ENCODE measurements around the gene LBHD1.

Gene LBHD1

GRCh38 chr11:62712276-62712812 lies 40.3 kb upstream of the LBHD1 start:
- no peak overlapping the region for H3K4me3 ChIP-seq
- H3K9me3 ChIP-seq (replicated peaks in 1 of 11), result no peaks in the 10 kb centered on the region
- peaks cover 0 to 9% (median 3%) of the 10 kb centered on the region in 11 experiments; a peak in 8 of 22 replicates for H4K20me1 ChIP-seq
- no peaks in the 10 kb centered on the region for H3K27me3 ChIP-seq
- TF ChIP-seq Cebpa-rat (IDR thresholded peaks at IDR 0.05), result no peak
- no peak overlapping the region for H3K9ac ChIP-seq
- no peak overlapping the region for H3K4me2 ChIP-seq
- H3K27ac ChIP-seq, result no peak overlapping the region; a peak in 1 of 22 replicates
- peaks cover 24 to 30% (median 27%) of the 10 kb centered on the region in 10 experiments for H3K4me1 ChIP-seq
- H3K36me3 ChIP-seq, result peaks cover 70 to 79% (median 72%) of the 10 kb centered on the region in 11 experiments

GRCh38 chr11:62710001-62710345 lies 37.9 kb upstream of the LBHD1 start:
- Histone ChIP-seq H3K4me3 (peak overlapping the region; percentile 58 to 73 (median 62)), H3K4me2 (peak overlapping the region; percentile 88 to 100 (median 98)), H3K9ac (peak overlapping the region; percentile 82 to 93 (median 91)), H3K36me3 (peaks cover 47 to 65% (median 52%) of the 10 kb centered on the region in 11 experiments), H3K4me1 (peaks cover 41 to 50% (median 46%) of the 10 kb centered on the region in 10 experiments), H3K27me3 (no peaks in the 10 kb centered on the region), H3K27ac (peak overlapping the region; percentile 89 to 99 (median 96)), H4K20me1 (no peaks in the 10 kb centered on the region), H3K9me3 (replicated peaks in 1 of 11) (no peaks in the 10 kb centered on the region)
- no peak for TF ChIP-seq Cebpa-rat (IDR thresholded peaks at IDR 0.05)

DNA sequence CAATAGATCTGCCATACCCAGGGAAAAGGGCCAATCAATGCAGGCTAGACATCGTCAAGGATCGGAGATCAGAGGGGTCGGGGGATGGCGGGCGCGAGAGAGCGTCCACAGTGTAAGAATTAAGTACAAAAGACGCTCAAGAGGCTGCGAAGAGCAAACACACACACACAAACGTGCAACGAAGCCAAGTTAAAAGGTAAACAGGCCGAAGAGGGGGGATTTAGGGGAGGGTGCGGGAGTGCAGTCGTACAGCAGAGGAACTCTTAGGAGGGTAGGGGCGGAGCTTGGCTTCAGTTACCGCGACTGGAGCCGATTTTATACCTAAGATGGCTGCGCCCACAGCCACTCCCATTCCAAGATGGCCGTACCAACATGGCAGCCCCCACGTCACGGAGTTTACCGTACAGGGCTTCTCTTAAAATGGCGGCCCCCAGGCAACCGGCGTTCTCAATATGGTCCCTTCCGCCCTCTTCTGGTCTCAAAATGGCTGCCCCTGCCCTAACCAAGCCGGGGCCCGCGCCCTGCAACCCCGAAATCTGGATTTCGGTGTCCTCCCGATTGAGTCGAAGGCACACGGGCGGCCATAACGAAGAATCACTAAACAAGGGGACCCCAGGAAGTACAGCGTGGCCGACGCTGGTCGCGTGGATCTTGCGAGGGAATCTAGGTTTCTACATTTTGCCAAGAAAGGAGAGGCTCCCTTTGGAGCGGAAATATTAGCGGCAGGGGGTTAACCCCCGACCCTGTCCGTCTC lies 37.4 kb upstream of the LBHD1 start:
- Histone ChIP-seq H3K27ac (peak overlapping the region; percentile 89 to 99 (median 96)), H3K4me3 (peak overlapping the region; percentile 58 to 73 (median 62)), H3K9me3 (replicated peaks in 1 of 11) (no peaks in the 10 kb centered on the region), H3K9ac (peak overlapping the region; percentile 82 to 93 (median 91)), H4K20me1 (no peaks in the 10 kb centered on the region), H3K4me2 (peak overlapping the region; percentile 88 to 100 (median 98)), H3K4me1 (peaks cover 46 to 52% (median 50%) of the 10 kb centered on the region in 10 experiments), H3K27me3 (no peaks in the 10 kb centered on the region), H3K36me3 (peaks cover 43 to 63% (median 48%) of the 10 kb centered on the region in 11 experiments)
- TF ChIP-seq Cebpa-rat (IDR thresholded peaks at IDR 0.05), result no peak

- Histone ChIP-seq H3K27me3 (no peaks in the 10 kb centered on the region), H3K9ac (peak overlapping the region; percentile 82 to 93 (median 91)), H3K9me3 (replicated peaks in 1 of 11) (no peaks in the 10 kb centered on the region), H3K4me1 (peaks cover 47 to 55% (median 51%) of the 10 kb centered on the region in 10 experiments), H3K4me3 (peak overlapping the region; percentile 58 to 73 (median 62)), H3K36me3 (peaks cover 37 to 62% (median 43%) of the 10 kb centered on the region in 11 experiments), H4K20me1 (no peaks in the 10 kb centered on the region), H3K27ac (peak overlapping the region; percentile 89 to 99 (median 96)), H3K4me2 (peak overlapping the region; percentile 88 to 100 (median 98))
- no peak for TF ChIP-seq Cebpa-rat (IDR thresholded peaks at IDR 0.05)
Observed at GRCh38 chr11:62708793-62709192, 36.7 kb upstream of the LBHD1 start.

DNA sequence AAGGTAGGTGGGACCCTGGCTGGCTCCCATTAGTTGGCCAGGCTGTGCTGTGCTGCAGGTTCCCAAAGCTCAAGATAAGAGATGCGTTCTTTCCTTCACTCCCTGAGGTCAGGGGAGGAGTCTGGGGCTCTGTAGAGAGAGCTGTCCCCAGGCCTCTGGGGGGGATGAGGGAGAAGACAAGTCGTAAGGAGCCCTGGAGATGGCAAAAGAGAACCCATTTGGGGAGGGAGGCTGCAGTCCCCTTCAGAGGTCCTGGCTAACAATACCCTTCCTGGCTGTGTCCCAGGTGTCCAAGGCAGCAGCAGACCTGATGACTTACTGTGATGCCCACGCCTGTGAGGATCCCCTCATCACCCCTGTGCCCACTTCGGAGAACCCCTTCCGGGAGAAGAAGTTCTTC lies 36.3 kb upstream of the LBHD1 start:
- Histone ChIP-seq H3K27ac (peak overlapping the region; percentile 89 to 99 (median 96); a peak in 21 of 22 replicates), H3K4me3 (peak overlapping the region; percentile 58 to 73 (median 62)), H3K36me3 (peaks cover 33 to 62% (median 40%) of the 10 kb centered on the region in 11 experiments), H4K20me1 (no peaks in the 10 kb centered on the region), H3K9me3 (replicated peaks in 1 of 11) (no peaks in the 10 kb centered on the region), H3K27me3 (no peaks in the 10 kb centered on the region), H3K4me2 (peak overlapping the region; percentile 88 to 100 (median 98)), H3K4me1 (peaks cover 47 to 59% (median 51%) of the 10 kb centered on the region in 10 experiments), H3K9ac (peak overlapping the region; percentile 82 to 93 (median 91); a peak in 21 of 22 replicates)
- no peak for TF ChIP-seq Cebpa-rat (IDR thresholded peaks at IDR 0.05)

GRCh38 chr11:62707277-62707861 lies 35.3 kb upstream of the LBHD1 start, which contains the start of the genes BSCL2 and GNG3:
Gene BSCL2 (minus strand): TSS chr11:62707424. CDS start chr11:62707195, 229 bp downstream.
Gene GNG3 (plus strand): TSS chr11:62707676. CDS start chr11:62708296, 620 bp downstream.
- TF ChIP-seq Cebpa-rat (IDR thresholded peaks at IDR 0.05), result no peak
- Histone ChIP-seq H4K20me1 (no peaks in the 10 kb centered on the region), H3K9me3 (replicated peaks in 1 of 11) (no peaks in the 10 kb centered on the region), H3K4me1 (peaks cover 47 to 69% (median 51%) of the 10 kb centered on the region in 10 experiments), H3K27me3 (no peaks in the 10 kb centered on the region), H3K4me3 (peak within 1 kb of the TSS; percentile 64 to 82 (median 70)), H3K36me3 (peaks cover 24 to 62% (median 35%) of the 10 kb centered on the region in 11 experiments), H3K27ac (peak within 1 kb of the TSS; percentile 89 to 99 (median 96); a peak in 21 of 22 replicates), H3K9ac (peak within 1 kb of the TSS; percentile 82 to 93 (median 91); a peak in 21 of 22 replicates), H3K4me2 (peak within 1 kb of the TSS; percentile 88 to 100 (median 98))

DNA sequence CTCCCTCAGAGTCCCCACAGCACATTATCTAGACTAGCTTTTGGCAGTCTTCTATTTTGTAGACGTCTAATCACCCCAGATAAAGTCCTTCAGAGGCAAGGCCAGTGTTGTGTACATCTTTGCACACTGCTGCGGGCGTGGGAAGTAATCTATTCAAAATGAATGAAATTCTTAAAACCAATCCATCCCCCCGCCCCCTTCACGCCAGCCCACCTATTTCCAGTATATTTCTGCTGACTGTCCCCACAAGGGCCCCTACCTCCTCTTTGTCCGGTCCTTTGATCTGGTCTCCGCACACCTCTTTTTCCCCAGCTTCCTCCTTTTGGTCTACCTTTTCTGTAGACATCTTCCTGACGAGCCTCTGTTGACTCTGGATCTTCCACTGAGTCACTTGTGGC lies 34.8 kb upstream of the LBHD1 start:
- peaks cover 47 to 75% (median 51%) of the 10 kb centered on the region in 10 experiments for H3K4me1 ChIP-seq
- H3K4me2 ChIP-seq, result peak overlapping the region; percentile 88 to 100 (median 98)
- H3K4me3 ChIP-seq, result peak overlapping the region in 9 of 10 experiments; percentile 64 to 82 (median 70); a peak in 14 of 20 replicates
- peaks cover 20 to 62% (median 35%) of the 10 kb centered on the region in 11 experiments for H3K36me3 ChIP-seq
- peak overlapping the region in 8 of 11 experiments; percentile 60 to 85 (median 69); a peak in 16 of 22 replicates for H3K9ac ChIP-seq
- H3K27me3 ChIP-seq, result no peaks in the 10 kb centered on the region
- TF ChIP-seq Cebpa-rat (IDR thresholded peaks at IDR 0.05), result no peak
- H3K27ac ChIP-seq, result peak overlapping the region in 8 of 11 experiments; percentile 19 to 97 (median 48); a peak in 11 of 22 replicates
- H3K9me3 ChIP-seq (replicated peaks in 1 of 11), result no peaks in the 10 kb centered on the region
- no peaks in the 10 kb centered on the region for H4K20me1 ChIP-seq

DNA sequence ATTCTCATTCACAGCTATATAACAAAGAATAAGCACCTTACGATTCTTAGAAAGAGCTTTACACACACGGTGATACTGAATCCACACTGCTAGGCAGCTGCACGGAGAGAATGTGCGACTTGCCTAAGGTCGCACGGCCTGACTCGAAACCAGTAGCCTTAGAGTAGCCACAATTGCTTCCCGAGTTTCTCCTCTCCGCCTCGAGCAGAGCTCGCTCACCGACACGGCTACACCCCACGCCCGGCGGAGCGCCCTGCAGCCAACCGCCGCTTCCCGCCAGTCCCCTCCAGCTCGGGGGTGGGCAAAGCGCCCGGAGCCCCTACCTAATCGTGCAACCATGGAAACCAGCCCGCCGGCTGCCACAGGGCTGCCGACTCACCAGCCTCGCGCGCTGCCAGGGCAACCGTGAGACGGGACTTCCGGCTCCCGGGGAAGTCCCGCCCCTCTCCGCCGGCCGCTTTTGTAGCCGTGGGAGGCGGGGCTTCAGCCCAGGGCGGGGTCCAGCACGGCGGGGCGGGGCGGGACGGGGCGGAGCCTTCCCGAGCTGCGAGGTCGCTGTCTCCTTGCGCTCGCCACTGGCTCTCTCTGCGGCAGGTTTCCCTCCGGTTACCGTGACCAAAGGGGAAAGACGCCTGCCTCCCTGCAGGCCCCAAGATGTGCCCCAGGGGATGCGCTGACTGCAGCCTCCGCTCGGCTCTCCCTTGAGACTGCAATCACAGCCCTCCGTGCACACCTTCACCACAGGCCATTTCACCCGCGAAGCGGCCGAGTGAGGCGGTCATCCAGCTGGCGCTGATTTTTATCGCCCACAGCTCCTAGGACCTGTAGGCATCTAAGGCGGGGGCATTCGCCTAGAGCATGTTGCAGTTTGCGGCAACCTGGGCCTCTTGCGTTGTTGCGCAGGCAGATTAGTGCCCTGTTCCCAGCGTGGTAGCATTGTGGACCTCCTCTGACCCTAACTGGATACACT lies 34.1 kb upstream of the LBHD1 start:
- Histone ChIP-seq H3K36me3 (peaks cover 20 to 62% (median 35%) of the 10 kb centered on the region in 11 experiments), H3K4me3 (peak overlapping the region; percentile 64 to 82 (median 70)), H3K9me3 (replicated peaks in 1 of 11) (no peaks in the 10 kb centered on the region), H3K4me2 (peak overlapping the region; percentile 88 to 100 (median 98)), H4K20me1 (no peaks in the 10 kb centered on the region), H3K27me3 (no peaks in the 10 kb centered on the region), H3K9ac (peak overlapping the region; percentile 75 to 85 (median 79)), H3K4me1 (peaks cover 47 to 79% (median 51%) of the 10 kb centered on the region in 10 experiments), H3K27ac (peak overlapping the region; percentile 31 to 97 (median 73); a peak in 21 of 22 replicates)
- TF ChIP-seq Cebpa-rat (IDR thresholded peaks at IDR 0.05), result no peak
